ENCODE data around the gene PLXDC2. TPM values are rescaled to one million over a fixed set of nuclear protein-coding genes. Genes with fewer than 3 reads are reported as not detected.

The PLXDC2 gene
- total and polyA plus RNA-seq, 11 donors: 3.4 to 36.4 (median 17.1) TPM

DNA sequence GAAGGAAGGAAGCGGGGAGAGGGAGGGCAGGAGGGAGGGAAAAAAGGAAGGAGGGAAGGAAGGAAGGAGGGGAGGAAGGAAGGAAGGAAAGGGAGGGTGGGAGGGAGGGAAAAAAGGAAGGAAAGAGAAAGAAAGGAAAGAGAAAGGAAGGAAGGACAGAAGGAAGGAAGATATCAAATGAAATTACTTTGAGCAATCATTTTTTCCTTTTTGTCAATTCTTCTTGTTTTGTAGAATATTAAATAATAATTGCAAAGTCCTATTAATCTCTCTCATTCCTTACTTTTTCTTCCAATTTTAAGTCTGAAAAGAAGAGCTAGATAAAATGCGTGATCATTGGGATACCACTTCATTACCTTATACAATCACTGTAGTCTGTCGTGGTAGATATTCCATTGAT lies 117.5 kb downstream of the PLXDC2 start:
- Histone ChIP-seq H3K27ac (no peak overlapping the region), H3K9me3 (no peaks in the 10 kb centered on the region), H3K36me3 (no peaks in the 10 kb centered on the region), H3K27me3 (no peaks in the 10 kb centered on the region), H3K4me1 (peaks cover 9 to 50% (median 28%) of the 10 kb centered on the region in 12 donors), H3K4me3 (no peak overlapping the region)
- intact Hi-C loops (cut with DNase I): no loop called here
- DNase-seq (no peak), ATAC-seq (no peak)
- TF ChIP-seq POLR2A (IDR thresholded peaks at IDR 0.05): no peak
- TF ChIP-seq, protein P1, sequence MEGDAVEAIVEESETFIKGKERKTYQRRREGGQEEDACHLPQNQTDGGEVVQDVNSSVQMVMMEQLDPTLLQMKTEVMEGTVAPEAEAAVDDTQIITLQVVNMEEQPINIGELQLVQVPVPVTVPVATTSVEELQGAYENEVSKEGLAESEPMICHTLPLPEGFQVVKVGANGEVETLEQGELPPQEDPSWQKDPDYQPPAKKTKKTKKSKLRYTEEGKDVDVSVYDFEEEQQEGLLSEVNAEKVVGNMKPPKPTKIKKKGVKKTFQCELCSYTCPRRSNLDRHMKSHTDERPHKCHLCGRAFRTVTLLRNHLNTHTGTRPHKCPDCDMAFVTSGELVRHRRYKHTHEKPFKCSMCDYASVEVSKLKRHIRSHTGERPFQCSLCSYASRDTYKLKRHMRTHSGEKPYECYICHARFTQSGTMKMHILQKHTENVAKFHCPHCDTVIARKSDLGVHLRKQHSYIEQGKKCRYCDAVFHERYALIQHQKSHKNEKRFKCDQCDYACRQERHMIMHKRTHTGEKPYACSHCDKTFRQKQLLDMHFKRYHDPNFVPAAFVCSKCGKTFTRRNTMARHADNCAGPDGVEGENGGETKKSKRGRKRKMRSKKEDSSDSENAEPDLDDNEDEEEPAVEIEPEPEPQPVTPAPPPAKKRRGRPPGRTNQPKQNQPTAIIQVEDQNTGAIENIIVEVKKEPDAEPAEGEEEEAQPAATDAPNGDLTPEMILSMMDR (IDR thresholded peaks at IDR 0.05): no peak
- WGBS, 4 donors: 96 to 100% (median 98%) methylated on average over 3 of the region's 3 CpGs

DNA sequence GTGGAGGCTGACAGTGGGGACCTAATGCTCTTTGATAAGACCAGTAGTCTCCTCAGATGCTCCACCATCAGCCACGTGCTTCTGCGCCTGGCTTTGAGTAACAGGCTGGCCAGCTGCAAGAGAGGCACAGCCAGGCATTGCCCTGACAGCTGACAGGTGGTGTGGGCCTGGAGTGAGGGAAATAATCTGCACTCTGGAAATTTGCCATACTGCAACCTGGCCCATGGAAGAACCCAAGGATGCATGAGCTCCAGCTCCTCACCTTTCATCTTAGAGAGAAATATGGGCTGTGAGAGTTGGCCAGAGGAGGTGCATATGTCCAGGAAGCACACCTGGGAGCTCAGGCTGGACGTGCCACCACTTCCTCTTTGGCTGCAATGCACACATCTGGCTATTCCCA lies 118.9 kb downstream of the PLXDC2 start:
- Histone ChIP-seq H3K27me3 (no peaks in the 10 kb centered on the region), H3K36me3 (no peaks in the 10 kb centered on the region), H3K4me3 (no peak overlapping the region), H3K9me3 (no peaks in the 10 kb centered on the region), H3K4me1 (peaks cover 3 to 40% (median 24%) of the 10 kb centered on the region in 12 donors), H3K27ac (no peak overlapping the region)
- intact Hi-C loops (cut with DNase I): no loop called here
- no peak for ATAC-seq
- no peak for TF ChIP-seq POLR2A (IDR thresholded peaks at IDR 0.05)
- TF ChIP-seq, protein P1 (IDR thresholded peaks at IDR 0.05): no peak
- 60 to 82% (median 76%) methylated on average over 3 of the region's 3 CpGs for WGBS, 4 donors
- no peak for DNase-seq

DNA sequence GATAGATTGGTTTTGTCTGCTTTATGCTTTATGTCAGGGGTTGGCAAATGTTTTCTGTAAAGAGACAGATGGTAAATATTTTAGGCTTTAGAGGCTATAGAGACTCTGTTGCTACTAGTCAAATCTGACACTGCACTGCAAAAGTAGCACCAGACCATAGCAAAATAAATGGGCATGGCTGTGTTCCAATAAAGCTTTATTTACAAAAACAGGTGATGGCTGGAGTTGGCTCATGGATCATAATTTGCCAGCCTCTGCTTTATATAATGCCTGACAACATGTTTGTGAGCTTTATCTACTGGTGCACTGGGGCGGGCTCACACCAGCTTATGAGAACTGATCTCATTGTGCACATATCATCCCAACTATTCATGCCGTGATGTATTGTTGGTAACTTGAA lies 120.1 kb downstream of the PLXDC2 start:
- intact Hi-C loops (cut with DNase I): no loop called here
- 86 to 100% (median 95%) methylated on average over 2 of the region's 2 CpGs for WGBS, 4 donors

DNA sequence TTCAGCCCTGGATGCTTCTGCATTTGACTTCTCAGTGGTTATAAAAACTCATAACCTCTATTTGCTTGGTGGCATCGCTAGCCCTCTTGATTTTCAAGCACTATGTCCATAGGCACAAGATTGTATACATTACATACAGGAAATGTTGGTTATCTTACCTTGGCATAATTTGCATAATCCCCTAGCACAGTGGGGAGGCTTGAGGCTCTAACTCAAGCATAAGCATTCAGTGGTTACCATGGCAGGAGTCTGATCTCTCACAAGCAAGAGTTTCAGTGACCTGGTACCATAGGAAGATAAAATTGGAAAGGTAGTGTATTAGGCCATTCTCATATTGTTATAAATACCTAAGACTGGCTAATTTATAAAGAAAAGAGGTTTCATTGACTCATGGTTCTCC lies 121.8 kb downstream of the PLXDC2 start:
- Histone ChIP-seq H3K9me3 (no peaks in the 10 kb centered on the region), H3K27me3 (no peaks in the 10 kb centered on the region), H3K36me3 (no peaks in the 10 kb centered on the region), H3K27ac (no peak overlapping the region), H3K4me3 (no peak overlapping the region), H3K4me1 (peaks cover 0 to 34% (median 10%) of the 10 kb centered on the region in 12 donors)
- intact Hi-C loops (cut with DNase I): no loop called here
- no peak for DNase-seq
- WGBS, 4 donors: 96 to 100% (median 98%) methylated on average over 1 of the region's 1 CpG
- TF ChIP-seq POLR2A (IDR thresholded peaks at IDR 0.05): no peak
- TF ChIP-seq, protein P1 (IDR thresholded peaks at IDR 0.05): no peak
- ATAC-seq: no peak

More for the DNA sequence above, 120.1 kb downstream of the PLXDC2 start:
- no peak for DNase-seq
- Histone ChIP-seq H3K27me3 (no peaks in the 10 kb centered on the region), H3K4me1 (peaks cover 4 to 38% (median 21%) of the 10 kb centered on the region in 12 donors), H3K36me3 (no peaks in the 10 kb centered on the region), H3K9me3 (no peaks in the 10 kb centered on the region), H3K27ac (no peak overlapping the region), H3K4me3 (no peak overlapping the region)
- TF ChIP-seq, protein P1 (IDR thresholded peaks at IDR 0.05): no peak
- no peak for TF ChIP-seq POLR2A (IDR thresholded peaks at IDR 0.05)
- ATAC-seq: no peak

Measured in heart left ventricle (tissue), 16 donors.